CD14-positive monocyte (primary cell): Measurements from ENCODE around the gene ZCCHC14. TPM values are rescaled to one million over a fixed set of nuclear protein-coding genes. Genes with fewer than 3 reads are reported as not detected.
"Not testable (repeated sequence)": the region's sequence is repeated elsewhere in the genome, so short reads cannot be mapped to it uniquely, and the experiment has no call there.

ENCODE experiments used
- DNase-seq, 3 donors: peaks; one replicate each; pipeline ENCODE4 v3.0.0-alpha.2; 2011 to 2022
- H2AFZ ChIP-seq: 2 replicates; pipeline ENCODE4 v1.6.0; 2012; ENCODE audit warnings: mild to moderate bottlenecking, low read depth, low read length, inconsistent platforms; ENCODE audit not compliant: insufficient read depth, poor library complexity, severe bottlenecking
- H3K27ac ChIP-seq, 2 donors: 1 replicate in 1 of 2; 2 replicates in 1 of 2; pipeline ENCODE4 v1.5.1; 2012 to 2013; ENCODE audit warnings: low read length in 2 of 2, control low read depth in 1 of 2, inconsistent platforms in 1 of 2, low read depth in 1 of 2, mild to moderate bottlenecking in 1 of 2
- H3K27me3 ChIP-seq, 2 donors: one replicate each; pipeline versions ENCODE4 v1.6.0 to v1.6.1; 2011 to 2013; ENCODE audit warnings: low read length in 2 of 2; ENCODE audit not compliant: control insufficient read depth in 2 of 2, insufficient read depth in 2 of 2
- H3K36me3 ChIP-seq, 2 donors: replicated peaks in 1 of 2; 1 replicate in 1 of 2; 2 replicates in 1 of 2; pipeline versions ENCODE4 v1.5.1 to v1.6.1; 2012 to 2013; ENCODE audit warnings: low read length in 2 of 2, control low read depth in 1 of 2, inconsistent platforms in 1 of 2, mild to moderate bottlenecking in 1 of 2; ENCODE audit not compliant: insufficient read depth in 2 of 2, control insufficient read depth in 1 of 2
- H3K4me1 ChIP-seq, 2 donors: 1 replicate in 1 of 2; 2 replicates in 1 of 2; pipeline versions ENCODE4 v1.5.1 to v1.6.1; 2012 to 2013; ENCODE audit warnings: low read length in 2 of 2, control low read depth in 1 of 2, inconsistent platforms in 1 of 2, mild to moderate bottlenecking in 1 of 2, moderate library complexity in 1 of 2; ENCODE audit not compliant: insufficient read depth in 2 of 2, control insufficient read depth in 1 of 2
- H3K4me2 ChIP-seq: replicated peaks from 2 replicates; pipeline ENCODE3; 2012; ENCODE audit warnings: low read length, moderate library complexity, mild to moderate bottlenecking; ENCODE audit not compliant: poor library complexity, severe bottlenecking; ENCODE audit errors: extremely low read depth
- H3K4me3 ChIP-seq, 3 experiments: fragments of 200-600 bp in 1 of 3; sonication (generic) in 1 of 3; replicated peaks in 1 of 3; 1 replicate in 2 of 3; 2 replicates in 1 of 3; pipeline ENCODE4 v1.5.1; 2011 to 2013; ENCODE audit warnings: low read length in 3 of 3, mild to moderate bottlenecking in 3 of 3, control low read depth in 2 of 3, low read depth in 2 of 3, inconsistent platforms in 1 of 3, moderate library complexity in 1 of 3
- H3K79me2 ChIP-seq: 2 replicates; pipeline ENCODE4 v1.6.0; 2012; ENCODE audit warnings: mild to moderate bottlenecking, control low read depth, inconsistent platforms, low read length, moderate library complexity; ENCODE audit not compliant: insufficient read depth
- H3K9ac ChIP-seq: 2 replicates; pipeline ENCODE4 v1.6.0; 2017; ENCODE audit warnings: low read length, mild to moderate bottlenecking; ENCODE audit not compliant: insufficient read depth, poor library complexity, severe bottlenecking
- H3K9me3 ChIP-seq, 2 donors: replicated peaks in 1 of 2; 1 replicate in 1 of 2; 2 replicates in 1 of 2; pipeline versions ENCODE4 v1.5.1 to v1.6.1; 2012 to 2013; ENCODE audit warnings: low read length in 2 of 2, control low read depth in 1 of 2; ENCODE audit not compliant: control insufficient read depth in 1 of 2, insufficient read depth in 1 of 2
- H4K20me1 ChIP-seq: 2 replicates; pipeline ENCODE4 v1.6.0; 2012; ENCODE audit warnings: mild to moderate bottlenecking, low read length, control low read depth, moderate library complexity; ENCODE audit not compliant: insufficient read depth
- H3K27ac Mint-ChIP-seq, 7 donors: one replicate each; pipeline ENCODE4 v1.8.0; 2020; ENCODE audit warnings: mild to moderate bottlenecking in 7 of 7, mixed read lengths in 7 of 7, moderate library complexity in 6 of 7, inconsistent platforms in 2 of 7
- H3K27me3 Mint-ChIP-seq, 3 donors: one replicate each; pipeline ENCODE4 v1.8.0; 2021 to 2022; ENCODE audit warnings: low read depth in 3 of 3, mild to moderate bottlenecking in 3 of 3, mixed read lengths in 3 of 3, moderate library complexity in 3 of 3, inconsistent platforms in 1 of 3
- H3K36me3 Mint-ChIP-seq, 2 donors: one replicate each; pipeline ENCODE4 v1.8.0; 2020; ENCODE audit warnings: mixed read lengths in 2 of 2, inconsistent platforms in 1 of 2, mild to moderate bottlenecking in 1 of 2
- H3K4me1 Mint-ChIP-seq: one replicate; pipeline ENCODE4 v1.8.0; 2020; ENCODE audit warnings: mild to moderate bottlenecking, mixed read lengths
- H3K4me3 Mint-ChIP-seq, 2 donors: one replicate each; pipeline ENCODE4 v1.8.0; 2020; ENCODE audit warnings: mild to moderate bottlenecking in 2 of 2, mixed read lengths in 2 of 2, moderate library complexity in 1 of 2
- H3K9me3 Mint-ChIP-seq, 7 donors: one replicate each; pipeline ENCODE4 v1.8.0; 2020 to 2022; ENCODE audit warnings: mixed read lengths in 7 of 7, mild to moderate bottlenecking in 6 of 7, moderate library complexity in 6 of 7, inconsistent platforms in 2 of 7
- WGBS: methylation state at CpG from one replicate; pipeline ENCODE4 v1.1.5; 2013; ENCODE audit warnings: missing lambda C conversion rate; ENCODE audit not compliant: insufficient coverage; 5-methylcytosine and 5-hydroxymethylcytosine counted together
- intact Hi-C, 2 donors: fragments of 100-400 bp; cut with micrococcal nuclease; formaldehyde crosslinking; loops; one replicate each; pipeline versions ENCODE4 v1.15.0 to v1.15.1; 2023
- polyA plus RNA-seq, 3 donors: library from polyadenylated mRNA; depleted of rRNA in 1 of 3; unstranded in 2 of 3; stranded (reverse) in 1 of 3; fragments of 300-500 nt in 2 of 3; fragments of >200 nt in 1 of 3; fragmentation: Illumina TruSeq in 2 of 3; gene quantifications; 1 replicate in 2 of 3; 2 replicates in 1 of 3; pipeline ENCODE4 v1.2.3, GENCODE V29; 2012 to 2021

The ZCCHC14 gene
- polyA plus RNA-seq, 3 donors = 0.11 to 4.0 (median 0.22) TPM

GRCh38 chr16:87521764-87522163 is 28.9 kb upstream of the ZCCHC14 start:
- H3K27ac Mint-ChIP-seq, H2AFZ ChIP-seq, H3K4me1 Mint-ChIP-seq, H3K27ac ChIP-seq, H3K9ac ChIP-seq, H3K4me2 ChIP-seq, H3K9me3 Mint-ChIP-seq, H3K36me3 ChIP-seq, H4K20me1 ChIP-seq, H3K4me1 ChIP-seq, intact Hi-C loops, H3K4me3 Mint-ChIP-seq, H3K9me3 ChIP-seq, H3K79me2 ChIP-seq, H3K4me3 ChIP-seq, DNase-seq, H3K36me3 Mint-ChIP-seq: not testable (repeated sequence)
- peaks cover 12 to 35% (median 15%) of the 10 kb centered on the region in 3 donors for H3K27me3 Mint-ChIP-seq
- peaks cover 0 to 10% of the 10 kb centered on the region in 2 donors for H3K27me3 ChIP-seq
- WGBS = 86% methylated on average over 6 of the region's 7 CpGs

GRCh38 chr16:87519170-87519569 is 26.3 kb upstream of the ZCCHC14 start:
- H3K9me3 ChIP-seq, H2AFZ ChIP-seq, H3K79me2 ChIP-seq, H3K27ac ChIP-seq, H3K9me3 Mint-ChIP-seq, H3K4me3 ChIP-seq, H3K27me3 ChIP-seq, H3K4me1 Mint-ChIP-seq, H3K4me3 Mint-ChIP-seq, H3K9ac ChIP-seq, H3K4me2 ChIP-seq, H3K4me1 ChIP-seq, H3K36me3 ChIP-seq, H3K36me3 Mint-ChIP-seq, DNase-seq, H4K20me1 ChIP-seq, intact Hi-C loops, H3K27ac Mint-ChIP-seq: not testable (repeated sequence)
- 50% methylated on average over 2 of the region's 4 CpGs for WGBS
- peaks cover 7 to 25% (median 16%) of the 10 kb centered on the region in 3 donors for H3K27me3 Mint-ChIP-seq

- WGBS = 87% methylated on average over 14 of the region's 21 CpGs
- not testable (repeated sequence) for H3K9me3 Mint-ChIP-seq
Measured at GRCh38 chr16:87518430-87519051, 25.7 kb upstream of the ZCCHC14 start.

GRCh38 chr16:87517610-87518429 is 25.0 kb upstream of the ZCCHC14 start:
- H2AFZ ChIP-seq, H3K4me2 ChIP-seq, H3K36me3 ChIP-seq, H3K4me1 ChIP-seq, H4K20me1 ChIP-seq, H3K36me3 Mint-ChIP-seq, DNase-seq, H3K4me3 ChIP-seq, H3K79me2 ChIP-seq, H3K9me3 ChIP-seq, H3K27me3 ChIP-seq, intact Hi-C loops, H3K9me3 Mint-ChIP-seq, H3K27ac ChIP-seq, H3K4me1 Mint-ChIP-seq, H3K9ac ChIP-seq: not testable (repeated sequence)
- peak overlapping the region in 1 of 7 donors; percentile 85 for H3K27ac Mint-ChIP-seq
- H3K27me3 Mint-ChIP-seq = peaks cover 7 to 27% (median 17%) of the 10 kb centered on the region in 3 donors
- WGBS = 57% methylated on average over 28 of the region's 34 CpGs
- H3K4me3 Mint-ChIP-seq = peak overlapping the region in 1 of 2 donors; percentile 75

More at GRCh38 chr16:87518430-87519051, 25.7 kb upstream of the ZCCHC14 start:
- H3K27ac ChIP-seq, H3K9me3 ChIP-seq, H3K36me3 ChIP-seq, H3K36me3 Mint-ChIP-seq, intact Hi-C loops, H3K4me2 ChIP-seq, H3K4me1 ChIP-seq, H3K4me1 Mint-ChIP-seq, H3K9ac ChIP-seq, H3K4me3 ChIP-seq, H3K4me3 Mint-ChIP-seq, H3K27ac Mint-ChIP-seq, H4K20me1 ChIP-seq, DNase-seq, H2AFZ ChIP-seq, H3K79me2 ChIP-seq, H3K27me3 ChIP-seq: not testable (repeated sequence)
- peaks cover 7 to 23% (median 17%) of the 10 kb centered on the region in 3 donors for H3K27me3 Mint-ChIP-seq
